ENCODE results near the gene LIPN.

- no peak for TF ChIP-seq CTCF (IDR thresholded peaks at IDR 0.05; ENCODE audit: insufficient read depth, low read length, poor library complexity, severe bottlenecking)
- TF ChIP-seq EZH2phosphoT487 (conservative IDR thresholded peaks at IDR 0.05; ENCODE audit: low read length): no peak
Measured at GRCh38 chr10:88819290-88819689, 59.5 kb downstream of the LIPN start.
